ENCODE data around the gene GIPR.

Gene GIPR

DNA sequence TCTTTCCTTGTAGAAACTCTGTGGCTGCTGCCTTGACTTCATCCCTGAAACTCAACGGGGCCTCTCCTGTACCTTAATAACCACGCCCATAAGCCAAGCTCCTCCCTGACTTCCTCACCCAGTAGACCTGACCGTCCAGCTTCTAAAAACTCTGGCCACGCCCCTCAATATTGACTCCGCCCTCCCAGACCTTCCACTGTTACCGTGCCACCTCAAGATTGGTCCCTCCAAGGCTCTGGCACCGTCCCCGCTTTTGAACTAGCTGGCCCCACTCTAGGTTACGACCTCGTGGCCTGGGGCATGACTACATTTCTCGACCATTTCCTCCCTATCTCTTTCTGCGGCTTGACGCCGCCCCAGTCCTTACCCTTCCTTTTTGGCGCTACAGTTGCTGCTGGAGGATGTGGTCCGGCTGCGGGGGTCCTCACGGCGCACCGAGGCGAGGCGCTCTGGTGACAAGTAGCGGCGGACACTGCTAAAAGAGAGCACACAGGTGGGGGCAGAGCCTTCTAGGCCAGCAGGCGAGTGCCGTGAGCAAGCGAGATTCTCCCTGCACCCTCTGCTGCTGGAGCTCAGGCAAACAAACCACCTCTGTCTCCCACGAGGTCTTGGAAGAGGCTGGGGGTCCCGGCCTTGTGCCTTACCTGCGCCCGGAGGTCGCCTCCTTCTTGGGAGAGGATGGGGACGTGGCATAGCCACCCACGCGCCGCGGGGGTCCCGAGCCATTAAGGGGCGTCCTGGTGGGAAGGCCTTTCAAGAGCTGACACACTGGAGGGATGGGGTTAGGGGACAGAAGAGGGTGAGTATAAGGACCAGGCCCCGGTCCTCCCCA lies 26.5 kb upstream of the GIPR start:
- Histone ChIP-seq H3K4me3 (ENCODE audit: low read length) (peak overlapping the region; percentile 89), H3F3A (ENCODE audit: control insufficient read depth, insufficient read depth) (peaks cover 21% of the 10 kb centered on the region), H3K4me2 (ENCODE audit: low read length) (peak overlapping the region; percentile 94), H4K20me1 (ENCODE audit: control insufficient read depth, insufficient read depth, low read depth, low read length) (no peaks in the 10 kb centered on the region), H3K9me3 (ENCODE audit: control insufficient read depth, insufficient read depth, low read length) (no peaks in the 10 kb centered on the region), H3K79me2 (ENCODE audit: control insufficient read depth, low read length) (peaks cover 2% of the 10 kb centered on the region; the same call in 1 of the 2 replicates), H3K27ac (ENCODE audit: low read depth, low read length) (peak overlapping the region; percentile 83), H3K9me2 (replicated peaks; ENCODE audit: control insufficient read depth, low read length) (no peaks in the 10 kb centered on the region), H3K36me3 (ENCODE audit: control insufficient read depth, low read length) (peaks cover 6% of the 10 kb centered on the region; the same call in 1 of the 2 replicates), H3K27me3 (ENCODE audit: control insufficient read depth, low read length) (peaks cover 18% of the 10 kb centered on the region), H3K4me1 (ENCODE audit: control insufficient read depth, low read length) (peaks cover 56% of the 10 kb centered on the region)
- TF ChIP-seq EZH2phosphoT487 (IDR thresholded peaks at IDR 0.05; ENCODE audit: borderline replicate concordance, low read length), result no peak
- TF ChIP-seq, protein P1, sequence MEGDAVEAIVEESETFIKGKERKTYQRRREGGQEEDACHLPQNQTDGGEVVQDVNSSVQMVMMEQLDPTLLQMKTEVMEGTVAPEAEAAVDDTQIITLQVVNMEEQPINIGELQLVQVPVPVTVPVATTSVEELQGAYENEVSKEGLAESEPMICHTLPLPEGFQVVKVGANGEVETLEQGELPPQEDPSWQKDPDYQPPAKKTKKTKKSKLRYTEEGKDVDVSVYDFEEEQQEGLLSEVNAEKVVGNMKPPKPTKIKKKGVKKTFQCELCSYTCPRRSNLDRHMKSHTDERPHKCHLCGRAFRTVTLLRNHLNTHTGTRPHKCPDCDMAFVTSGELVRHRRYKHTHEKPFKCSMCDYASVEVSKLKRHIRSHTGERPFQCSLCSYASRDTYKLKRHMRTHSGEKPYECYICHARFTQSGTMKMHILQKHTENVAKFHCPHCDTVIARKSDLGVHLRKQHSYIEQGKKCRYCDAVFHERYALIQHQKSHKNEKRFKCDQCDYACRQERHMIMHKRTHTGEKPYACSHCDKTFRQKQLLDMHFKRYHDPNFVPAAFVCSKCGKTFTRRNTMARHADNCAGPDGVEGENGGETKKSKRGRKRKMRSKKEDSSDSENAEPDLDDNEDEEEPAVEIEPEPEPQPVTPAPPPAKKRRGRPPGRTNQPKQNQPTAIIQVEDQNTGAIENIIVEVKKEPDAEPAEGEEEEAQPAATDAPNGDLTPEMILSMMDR (IDR thresholded peaks at IDR 0.05; ENCODE audit: low read depth, low read length, poor library complexity, severe bottlenecking), result no peak

DNA sequence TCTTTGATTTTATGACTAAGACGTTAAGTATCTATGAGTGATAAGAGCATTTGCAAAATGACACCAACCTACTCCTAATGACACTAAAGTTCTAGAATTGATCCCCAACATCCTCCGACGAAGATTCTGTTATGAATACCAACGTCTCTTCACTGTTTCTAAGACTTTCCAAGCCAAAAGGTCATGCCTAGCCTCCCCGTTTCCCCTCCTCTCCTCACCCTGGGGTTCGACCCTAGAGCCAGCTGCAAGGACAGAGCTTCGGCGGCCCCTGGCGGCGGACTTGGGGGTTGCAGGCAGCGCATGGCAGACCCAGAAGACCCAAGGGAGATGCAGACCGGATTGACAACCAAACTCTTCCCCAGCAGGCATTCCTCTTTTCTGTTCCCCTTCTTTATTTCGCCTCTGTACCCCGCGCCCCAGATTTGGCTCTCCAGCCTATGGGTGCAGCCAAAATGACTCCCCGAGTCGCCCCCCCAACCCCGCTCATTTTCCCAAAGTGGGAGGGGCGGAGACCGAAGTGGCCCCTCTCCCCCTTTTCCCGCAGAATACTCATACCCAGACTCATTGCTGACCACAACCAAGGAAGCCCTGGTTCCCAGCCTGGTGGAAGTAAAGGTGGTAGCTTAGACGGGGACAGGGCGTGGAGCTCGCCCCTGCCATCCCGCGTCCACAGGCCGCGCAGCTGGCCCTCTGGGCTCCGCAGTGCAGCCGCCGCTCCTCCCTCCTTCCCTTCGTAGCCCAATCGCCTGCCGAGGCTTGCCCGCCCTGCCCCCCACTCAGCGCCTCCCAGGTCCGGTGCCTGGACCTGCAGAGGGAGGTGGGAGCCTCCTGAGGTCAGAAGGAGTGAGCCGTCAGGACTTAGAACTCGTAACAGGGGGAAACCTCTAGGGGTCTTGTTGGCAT lies 24.7 kb upstream of the GIPR start:
- Histone ChIP-seq H3K36me3 (ENCODE audit: control insufficient read depth, low read length) (peaks cover 2% of the 10 kb centered on the region; the same call in 1 of the 2 replicates), H3K27me3 (ENCODE audit: control insufficient read depth, low read length) (peaks cover 18% of the 10 kb centered on the region), H3F3A (ENCODE audit: control insufficient read depth, insufficient read depth) (peaks cover 21% of the 10 kb centered on the region), H3K79me2 (ENCODE audit: control insufficient read depth, low read length) (peaks cover 2% of the 10 kb centered on the region; the same call in 1 of the 2 replicates), H3K9me3 (ENCODE audit: control insufficient read depth, insufficient read depth, low read length) (no peaks in the 10 kb centered on the region), H3K4me3 (ENCODE audit: low read length) (peak overlapping the region; percentile 53), H4K20me1 (ENCODE audit: control insufficient read depth, insufficient read depth, low read depth, low read length) (no peaks in the 10 kb centered on the region), H3K9me2 (replicated peaks; ENCODE audit: control insufficient read depth, low read length) (no peaks in the 10 kb centered on the region), H3K4me1 (ENCODE audit: control insufficient read depth, low read length) (peaks cover 57% of the 10 kb centered on the region), H3K27ac (ENCODE audit: low read depth, low read length) (peak overlapping the region; percentile 83), H3K4me2 (ENCODE audit: low read length) (peak overlapping the region; percentile 94)
- TF ChIP-seq, protein P1 (IDR thresholded peaks at IDR 0.05; ENCODE audit: low read depth, low read length, poor library complexity, severe bottlenecking), result peak; percentile 99
- TF ChIP-seq EZH2phosphoT487 (IDR thresholded peaks at IDR 0.05; ENCODE audit: borderline replicate concordance, low read length), result no peak

DNA sequence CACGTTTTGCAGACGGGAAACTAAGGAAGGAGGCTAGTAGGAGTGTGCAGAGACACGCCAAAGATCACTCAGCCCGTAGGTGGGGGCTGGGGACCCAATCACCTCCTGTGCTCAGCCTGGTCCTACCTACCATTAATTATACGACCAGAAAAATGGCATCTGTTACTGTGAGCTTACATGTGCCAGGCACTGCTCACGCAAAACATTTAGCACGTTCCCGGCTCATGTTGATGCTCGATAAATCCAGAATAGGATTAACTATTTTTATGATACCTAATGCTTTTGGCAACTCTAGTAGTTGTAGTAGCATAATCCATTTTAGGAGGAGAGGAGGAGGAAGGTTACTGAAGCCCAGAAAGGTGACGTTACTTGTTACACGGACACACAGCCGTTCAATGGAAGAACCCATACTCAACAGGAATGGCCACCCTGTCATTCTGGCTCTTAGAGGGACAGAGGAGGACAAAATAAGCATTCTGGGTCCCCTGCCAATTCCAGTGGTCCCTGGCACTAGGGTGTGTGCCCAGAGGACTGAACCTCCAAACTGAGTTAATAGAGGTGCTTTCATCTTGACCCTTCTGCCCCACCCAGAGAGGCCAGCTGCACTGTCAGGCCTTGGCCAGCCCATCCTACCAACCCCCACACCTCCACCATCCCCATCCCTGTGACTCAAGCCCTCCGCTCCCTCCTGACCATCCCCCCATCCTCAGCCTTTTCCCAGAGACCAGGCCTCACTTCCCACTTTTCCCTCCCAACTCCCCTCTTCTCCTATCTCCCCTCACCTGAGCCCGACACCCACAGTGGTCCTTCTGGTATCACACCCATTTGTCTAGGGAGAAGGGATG lies 23.9 kb upstream of the GIPR start:
- peaks cover 18% of the 10 kb centered on the region for H3K27me3 ChIP-seq (ENCODE audit: control insufficient read depth, low read length)
- H3K4me1 ChIP-seq (ENCODE audit: control insufficient read depth, low read length), result peaks cover 51% of the 10 kb centered on the region
- no peak overlapping the region for H3K27ac ChIP-seq (ENCODE audit: low read depth, low read length)
- no peaks in the 10 kb centered on the region for H3K36me3 ChIP-seq (ENCODE audit: control insufficient read depth, low read length)
- no peaks in the 10 kb centered on the region for H3K9me3 ChIP-seq (ENCODE audit: control insufficient read depth, insufficient read depth, low read length)
- peaks cover 21% of the 10 kb centered on the region for H3F3A ChIP-seq (ENCODE audit: control insufficient read depth, insufficient read depth)
- no peaks in the 10 kb centered on the region for H3K9me2 ChIP-seq (replicated peaks; ENCODE audit: control insufficient read depth, low read length)
- H3K4me2 ChIP-seq (ENCODE audit: low read length), result peak overlapping the region; percentile 94; the same call in 1 of the 2 replicates
- no peak overlapping the region for H3K4me3 ChIP-seq (ENCODE audit: low read length)
- no peak for TF ChIP-seq EZH2phosphoT487 (IDR thresholded peaks at IDR 0.05; ENCODE audit: borderline replicate concordance, low read length)
- TF ChIP-seq, protein P1 (IDR thresholded peaks at IDR 0.05; ENCODE audit: low read depth, low read length, poor library complexity, severe bottlenecking), result no peak
- no peaks in the 10 kb centered on the region for H4K20me1 ChIP-seq (ENCODE audit: control insufficient read depth, insufficient read depth, low read depth, low read length)
- H3K79me2 ChIP-seq (ENCODE audit: control insufficient read depth, low read length), result no peaks in the 10 kb centered on the region

Measured in DOHH2 (cell line).